HTERT RPE-1 (cell line): ENCODE data around the gene DUSP10.

ENCODE experiments used
- in situ Hi-C: fragments of 300-500 bp; cut with MboI; formaldehyde crosslinking; loops from 4 replicates; pipeline ENCODE4 v1.14.3; 2020; ENCODE audit warnings: low sequenced_read_pairs

The DUSP10 gene

DNA sequence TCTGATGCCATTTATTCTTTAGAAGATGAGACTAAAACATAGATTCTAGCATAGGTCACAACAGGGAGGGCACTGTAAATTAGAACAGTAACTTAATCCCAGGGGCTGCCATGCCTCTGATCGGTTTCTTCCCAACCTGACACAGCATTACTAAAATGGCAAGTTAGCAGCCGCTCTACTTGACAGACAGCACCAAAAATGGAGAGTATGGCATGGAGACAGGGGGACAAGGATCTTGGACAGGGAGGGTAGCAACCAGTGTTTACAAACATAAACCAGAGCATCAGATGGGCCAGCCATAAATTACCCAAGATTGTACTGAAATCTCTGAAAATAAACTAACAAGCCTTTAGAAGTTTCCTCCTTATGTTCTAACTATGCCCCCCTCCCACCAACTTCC lies 5.9 kb downstream of the DUSP10 start:
- in situ Hi-C loops = no loop called here

DNA sequence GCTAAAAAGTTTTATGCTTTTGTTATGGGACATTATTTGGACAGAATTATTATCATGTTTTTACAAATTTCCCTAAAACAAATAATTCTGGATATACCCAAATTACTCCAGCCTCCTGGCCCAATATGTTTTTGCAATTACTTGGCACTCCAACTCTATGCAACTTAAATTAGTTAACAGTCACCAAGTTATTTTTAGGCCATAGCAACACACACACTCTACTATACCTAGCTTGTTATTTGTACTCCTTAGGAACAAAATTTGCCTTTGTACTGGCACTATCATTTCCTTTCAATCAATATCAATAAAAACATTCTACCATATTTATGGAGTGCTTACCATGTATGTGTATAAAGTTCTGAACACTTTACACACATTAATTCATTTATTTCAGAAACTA lies 7.7 kb downstream of the DUSP10 start:
- in situ Hi-C loops = no loop called here

DNA sequence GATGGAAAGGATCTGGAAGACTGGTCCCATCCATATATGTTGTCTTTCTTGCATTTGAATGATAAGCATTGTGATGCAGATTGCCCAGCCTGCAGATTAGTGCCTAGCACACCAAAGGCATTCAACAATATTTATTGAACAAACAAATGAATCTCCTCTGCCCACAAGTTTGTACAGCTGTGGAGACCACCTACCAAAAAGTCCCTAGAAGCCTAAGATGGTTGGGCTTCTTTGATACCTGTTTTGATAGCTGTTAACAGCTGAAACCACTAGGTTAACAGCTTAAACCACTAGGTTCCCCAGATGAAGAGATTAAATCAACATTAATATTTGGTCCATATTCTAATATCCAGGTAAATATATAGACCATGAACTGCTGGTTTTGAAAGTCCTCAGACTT lies 9.8 kb downstream of the DUSP10 start:
- in situ Hi-C loops = no loop called here

DNA sequence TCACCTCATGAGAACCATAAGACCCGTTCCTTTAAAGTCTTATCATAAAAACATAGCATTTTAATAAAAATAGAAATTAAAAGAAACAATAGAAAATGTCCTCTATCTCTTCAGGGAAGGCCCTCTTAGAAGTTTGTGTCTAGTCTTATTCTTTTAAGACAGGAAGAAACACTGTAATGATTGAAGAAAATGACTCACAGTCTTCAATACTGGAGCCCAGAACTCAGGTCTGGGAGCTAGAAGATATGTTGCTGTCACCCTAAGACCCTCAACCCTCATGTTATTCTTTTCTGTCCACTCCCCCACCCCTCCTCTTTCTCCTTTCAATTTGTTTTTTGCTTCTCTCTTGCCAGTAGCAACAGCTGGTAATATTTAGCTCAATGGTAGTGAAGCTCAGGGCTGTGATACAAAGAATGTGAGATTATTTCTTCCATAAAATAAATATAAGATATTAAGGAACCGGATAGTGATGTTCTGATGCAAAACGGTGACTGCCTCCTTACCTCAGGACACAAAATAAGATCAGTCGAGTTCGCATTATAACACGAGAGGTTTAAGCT lies 12.0 kb downstream of the DUSP10 start:
- in situ Hi-C loops = no loop called here

DNA sequence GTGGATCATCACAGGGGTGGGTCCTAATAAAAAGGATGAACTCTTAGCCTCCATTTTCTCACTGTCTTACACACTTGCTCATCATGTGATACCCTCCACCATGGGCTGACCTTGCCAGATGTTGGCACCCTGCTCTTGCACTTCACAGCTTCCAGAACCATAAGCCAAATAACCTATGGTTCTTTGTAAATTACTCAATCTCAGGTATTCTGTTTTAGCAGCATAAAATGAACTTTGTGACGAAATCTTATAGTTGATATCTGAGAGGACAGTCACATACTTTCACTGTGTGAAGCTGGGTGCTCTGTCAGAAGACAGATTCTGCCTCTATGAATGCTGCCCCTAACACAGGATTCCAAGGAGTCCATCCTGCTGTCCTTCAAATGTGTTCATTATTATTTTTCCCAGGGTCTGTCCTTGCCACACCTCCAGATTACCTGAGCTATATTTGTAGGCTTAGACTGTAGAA lies 13.8 kb downstream of the DUSP10 start:
- in situ Hi-C loops = no loop called here

DNA sequence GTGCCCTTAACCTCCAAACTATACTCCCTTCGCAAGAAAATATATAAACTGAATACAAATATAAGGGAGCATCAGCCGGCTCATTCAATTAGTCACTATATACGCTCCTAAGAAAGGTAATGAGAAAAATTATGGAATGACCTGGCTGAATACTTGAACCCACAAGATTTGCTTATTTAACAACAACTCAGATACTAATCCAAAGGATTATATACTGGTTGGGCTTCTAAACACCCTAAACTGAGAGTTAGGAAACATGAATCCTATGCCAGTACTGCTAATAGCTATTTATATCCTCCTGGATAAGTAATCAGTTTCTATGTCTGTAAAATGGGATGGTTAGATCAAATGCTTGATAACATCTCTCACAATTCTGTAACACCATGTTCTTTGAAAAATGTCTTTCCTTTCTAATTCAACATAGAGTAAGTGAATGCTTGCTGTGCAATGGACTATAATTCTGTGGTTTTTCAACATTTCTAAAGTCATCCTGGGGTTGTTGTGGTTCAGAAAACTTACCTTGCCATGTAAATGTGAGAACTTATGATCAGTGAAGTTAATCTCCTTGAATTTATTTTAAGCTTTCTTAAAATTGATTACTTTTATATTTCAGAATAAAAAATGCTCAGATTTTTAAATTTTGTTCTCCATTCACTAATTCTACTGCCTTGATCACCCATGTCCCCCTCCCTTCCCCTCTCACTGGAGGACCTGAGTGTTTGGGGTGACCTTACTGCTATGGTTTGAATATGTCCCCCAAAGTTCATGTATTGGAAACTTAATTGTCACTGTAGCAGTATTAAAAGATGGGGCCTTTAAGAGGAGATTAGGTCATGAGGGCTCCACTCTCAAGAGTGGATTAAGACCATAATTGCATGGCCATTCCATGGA lies 14.5 kb downstream of the DUSP10 start:
- in situ Hi-C loops = no loop called here

DNA sequence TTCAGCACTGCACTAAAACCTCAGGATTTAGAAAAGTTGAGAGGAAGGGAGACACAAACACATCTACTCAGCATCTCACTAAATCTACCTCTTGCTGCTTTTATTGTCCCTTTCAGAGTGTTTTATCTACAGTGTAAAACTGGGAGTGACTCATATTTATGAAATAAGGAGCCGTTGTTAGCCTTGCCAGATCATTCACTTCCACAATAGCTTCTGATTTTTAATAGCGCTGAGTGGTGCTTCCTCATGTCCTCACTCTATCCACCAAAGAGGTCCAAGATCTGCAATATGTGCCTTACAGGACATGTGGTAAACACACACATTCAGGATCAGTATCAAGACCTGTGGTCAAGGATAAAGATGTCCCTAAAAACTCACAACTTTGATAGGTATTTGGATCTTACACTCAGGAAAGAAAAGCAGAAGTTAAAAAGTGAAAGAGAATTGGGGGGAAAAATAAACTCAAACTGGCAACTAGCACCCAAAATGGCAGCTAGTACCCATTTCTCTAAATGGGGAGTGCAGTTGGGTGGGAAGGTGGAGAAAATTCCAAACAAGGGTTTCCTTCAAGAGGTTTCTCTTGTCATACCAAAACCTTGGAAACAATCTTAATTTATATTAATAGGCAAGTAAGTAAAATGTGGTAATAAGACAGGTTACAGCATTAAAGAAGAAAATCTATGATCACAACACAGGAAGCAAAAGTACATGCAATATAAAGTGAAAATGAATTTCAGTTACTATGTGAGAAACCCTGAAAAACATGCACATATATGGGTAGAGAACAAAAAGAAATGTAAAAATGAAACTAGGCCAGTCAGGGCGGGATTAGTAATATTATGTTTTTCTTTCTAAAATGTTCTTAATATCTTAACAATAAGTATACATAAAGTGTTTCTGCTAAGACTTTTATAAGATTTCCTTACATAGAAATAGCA lies 15.9 kb downstream of the DUSP10 start:
- in situ Hi-C loops = no loop called here

DNA sequence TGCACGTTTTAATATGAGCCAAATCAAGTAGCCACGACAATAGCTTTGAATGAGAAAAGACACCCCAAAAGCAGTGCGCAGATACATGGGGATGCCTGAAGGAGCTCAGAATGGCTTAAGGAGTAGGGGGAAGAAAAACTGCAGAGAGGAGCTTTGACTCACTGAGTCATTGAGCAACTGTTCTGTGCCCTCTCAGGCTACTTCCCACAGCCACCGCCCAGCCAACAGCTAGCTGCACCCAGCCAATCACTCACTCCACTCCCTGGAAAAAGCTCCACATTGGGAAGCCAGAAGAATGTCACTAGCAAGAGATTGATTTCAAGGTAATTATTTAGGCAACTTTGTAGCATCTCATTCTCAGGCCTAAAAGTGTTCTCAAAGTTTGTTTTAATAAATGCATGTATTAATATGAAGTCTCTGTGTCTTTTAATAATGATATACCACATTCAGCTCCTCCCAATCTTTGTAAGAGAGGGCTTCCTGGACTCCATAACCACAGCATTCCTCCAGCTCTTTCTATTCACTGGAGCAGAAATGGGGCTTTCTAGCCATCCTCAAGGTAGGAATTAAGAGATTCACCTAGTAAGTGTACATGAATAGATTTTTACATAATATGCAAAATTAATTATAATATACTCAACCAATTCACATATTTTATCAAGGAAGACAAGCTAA lies 16.8 kb downstream of the DUSP10 start:
- in situ Hi-C loops = no loop called here

DNA sequence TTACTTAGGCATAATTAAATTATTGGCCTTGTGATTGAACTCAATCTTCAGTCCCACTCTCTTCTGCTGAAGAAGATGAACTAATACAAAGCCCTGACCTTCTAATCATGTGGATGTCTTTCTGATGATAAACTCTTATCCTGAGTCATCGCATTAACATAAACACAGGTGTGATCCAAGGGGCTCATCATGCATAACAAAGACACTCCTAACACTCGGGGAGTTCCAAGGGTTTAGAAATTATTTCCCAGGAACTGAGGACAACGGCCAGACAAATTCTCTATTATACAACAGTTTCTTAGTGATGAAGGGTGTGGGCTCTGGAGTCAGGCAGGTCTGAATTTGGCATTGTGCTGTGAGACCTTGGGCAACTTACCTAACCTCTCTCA lies 18.0 kb downstream of the DUSP10 start:
- in situ Hi-C loops = no loop called here

DNA sequence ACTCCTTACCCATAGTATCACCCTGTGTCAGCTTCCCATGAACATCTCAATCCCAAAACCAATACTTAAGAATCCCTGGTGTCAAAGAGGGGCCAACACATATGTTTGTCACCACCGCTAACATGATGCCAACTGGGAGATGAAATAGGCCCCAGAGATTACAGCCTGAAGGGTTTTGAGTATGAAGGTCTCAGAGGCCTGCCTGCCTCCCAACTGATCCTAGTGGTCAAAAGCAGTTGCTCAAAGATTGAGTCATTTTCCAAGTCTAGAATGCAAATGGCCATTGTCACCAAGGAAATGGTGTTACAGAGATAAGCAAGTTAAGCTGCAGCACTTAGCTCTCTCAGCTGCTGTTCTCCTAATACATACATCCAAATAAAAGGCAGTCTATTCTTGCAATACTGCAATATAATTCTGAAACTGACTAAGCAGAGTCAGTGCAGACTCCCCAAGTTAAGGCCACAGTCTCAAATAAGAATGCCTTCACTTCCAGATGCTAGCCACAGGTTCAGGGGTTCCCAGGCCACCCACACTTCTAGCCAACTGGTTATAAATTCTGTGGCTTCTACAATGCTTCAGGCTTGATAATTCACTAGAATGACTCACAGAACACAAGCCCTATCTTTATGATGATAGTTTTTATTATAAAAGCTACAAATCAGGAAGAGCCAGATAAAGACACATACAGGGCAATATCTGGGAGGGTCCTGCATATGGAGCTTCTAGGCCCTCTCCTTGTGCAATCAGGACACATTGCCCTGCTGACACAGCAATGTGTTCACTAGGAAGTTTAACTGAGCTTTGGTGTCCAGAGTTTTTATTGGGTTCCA lies 18.7 kb downstream of the DUSP10 start:
- in situ Hi-C loops = no loop called here

DNA sequence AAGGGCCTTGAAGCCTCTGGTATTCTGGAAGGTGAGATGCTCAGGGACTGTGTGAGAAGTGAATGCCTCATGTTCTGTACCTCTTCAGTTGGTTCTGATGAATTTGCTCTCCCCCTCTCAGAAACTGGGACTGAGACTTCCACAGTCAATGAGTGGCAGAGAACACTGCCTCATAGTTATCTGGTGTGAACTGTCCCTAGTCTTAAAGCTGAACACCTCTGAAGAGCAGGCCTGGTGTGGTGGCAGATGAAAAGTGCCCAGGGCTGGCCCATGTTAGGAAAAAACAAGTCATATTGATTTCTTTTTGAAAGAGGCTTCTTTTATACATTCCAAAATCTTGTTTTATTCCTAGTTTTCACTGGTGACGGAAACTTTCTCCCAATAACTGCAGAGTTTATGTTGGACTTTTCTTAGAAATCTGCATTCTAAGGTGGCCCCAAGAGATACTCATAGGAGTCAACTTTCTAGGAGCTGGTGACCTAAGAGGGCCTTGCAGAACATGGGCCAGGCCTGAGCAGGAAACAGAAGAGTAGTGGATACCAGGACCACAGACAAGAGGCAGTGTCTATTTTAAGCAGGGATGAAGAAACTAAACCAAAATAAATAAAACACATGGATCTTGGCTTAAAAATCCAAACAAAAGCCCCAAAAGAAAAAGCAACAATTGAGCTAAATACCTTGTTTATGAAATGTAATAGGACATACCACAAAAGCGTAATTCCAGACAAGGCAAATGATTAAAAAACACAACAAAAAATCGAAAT lies 19.5 kb downstream of the DUSP10 start:
- in situ Hi-C loops = no loop called here

DNA sequence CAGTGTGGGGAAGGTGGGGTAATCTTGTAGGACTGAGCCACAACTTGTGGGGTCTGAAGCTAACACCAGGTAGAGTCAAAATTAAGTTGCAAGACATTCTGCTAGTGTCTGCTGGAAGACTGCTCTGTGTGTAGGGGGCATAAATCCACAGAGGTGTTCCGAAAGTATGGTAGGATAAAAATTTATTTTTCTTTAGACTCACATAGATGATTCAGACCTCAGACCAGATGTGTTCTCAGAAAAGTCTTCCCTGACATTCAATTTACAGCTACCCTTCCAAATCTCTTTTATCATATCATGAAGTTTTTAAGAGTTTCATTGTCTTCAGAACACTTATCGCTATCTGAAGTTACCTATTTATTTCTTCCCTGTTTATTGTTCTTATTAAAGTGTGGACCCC lies 21.3 kb downstream of the DUSP10 start:
- in situ Hi-C loops = no loop called here

DNA sequence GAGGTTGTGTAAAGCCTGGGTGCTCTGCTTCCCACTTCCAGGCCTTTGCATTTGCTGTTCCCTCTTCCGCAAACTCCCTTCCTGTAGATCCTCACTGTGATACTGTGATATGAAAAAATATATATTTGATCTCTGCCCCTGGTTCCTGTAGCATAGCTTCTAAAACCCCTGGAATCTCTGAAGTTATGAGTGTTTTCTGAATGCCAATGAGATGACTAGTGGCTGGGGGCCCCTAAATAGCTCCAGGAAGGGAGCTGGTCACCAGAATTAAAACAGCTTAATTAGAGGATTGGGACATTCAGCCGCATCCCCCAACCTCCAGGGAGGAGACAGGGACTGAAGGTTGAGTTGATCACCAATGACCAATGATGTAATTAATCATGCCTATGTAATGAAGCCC lies 21.9 kb downstream of the DUSP10 start:
- in situ Hi-C loops = no loop called here

DNA sequence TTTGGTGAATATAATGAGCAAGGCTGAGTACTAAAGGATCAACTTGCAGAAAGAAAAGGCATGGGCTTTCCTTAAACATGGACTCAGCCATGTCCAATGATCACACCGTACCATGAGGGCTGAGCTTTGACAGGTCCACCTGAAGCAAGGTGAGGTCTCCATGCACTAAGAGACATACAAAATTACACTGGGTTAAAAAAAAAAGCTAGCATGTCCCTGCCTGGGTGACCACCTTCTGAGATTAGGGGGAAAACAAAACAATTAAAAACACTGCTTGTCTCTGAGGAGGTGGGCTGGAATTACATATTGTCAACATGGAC lies 22.7 kb downstream of the DUSP10 start:
- in situ Hi-C loops = no loop called here

DNA sequence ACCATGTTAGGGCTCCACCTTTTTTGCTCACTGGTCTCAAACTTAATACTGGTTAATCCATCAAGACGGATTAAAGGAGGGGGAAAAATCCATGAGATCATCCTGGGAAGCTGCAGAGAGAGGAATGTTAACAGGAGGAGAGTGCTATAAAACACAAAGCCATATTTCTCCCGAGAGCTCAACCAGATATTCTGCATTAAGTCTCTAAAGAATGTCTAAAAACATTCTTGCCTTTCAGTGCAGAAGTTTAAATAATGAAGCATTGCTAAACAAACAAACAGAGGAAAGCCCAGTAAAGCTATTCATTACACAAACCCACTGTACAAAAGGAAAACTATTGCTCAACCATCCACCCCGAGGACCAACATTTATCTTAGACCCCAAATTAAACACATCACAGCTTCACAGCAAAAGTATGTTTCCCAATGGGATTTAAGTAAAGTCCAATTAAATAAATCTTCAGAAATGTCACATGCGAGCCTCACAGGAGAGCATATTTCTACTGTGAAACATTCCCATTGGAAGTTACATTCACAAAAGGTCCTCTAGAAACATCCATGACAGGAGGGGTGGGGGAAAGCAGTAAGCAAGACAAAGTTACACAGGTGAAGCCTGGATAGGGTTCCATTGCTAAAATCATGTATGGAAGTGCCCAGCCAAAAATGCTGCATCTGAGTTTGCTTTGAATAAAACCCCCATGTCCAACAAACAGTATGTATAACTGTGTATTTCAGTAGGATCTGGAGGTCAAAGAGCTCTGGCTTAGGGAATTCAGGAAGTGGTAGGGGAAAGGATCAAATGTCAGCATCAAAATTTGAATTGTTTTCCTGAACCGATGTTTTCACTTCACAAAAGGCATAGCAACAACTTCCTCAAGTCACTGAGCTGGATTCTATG lies 23.3 kb downstream of the DUSP10 start:
- in situ Hi-C loops = no loop called here

DNA sequence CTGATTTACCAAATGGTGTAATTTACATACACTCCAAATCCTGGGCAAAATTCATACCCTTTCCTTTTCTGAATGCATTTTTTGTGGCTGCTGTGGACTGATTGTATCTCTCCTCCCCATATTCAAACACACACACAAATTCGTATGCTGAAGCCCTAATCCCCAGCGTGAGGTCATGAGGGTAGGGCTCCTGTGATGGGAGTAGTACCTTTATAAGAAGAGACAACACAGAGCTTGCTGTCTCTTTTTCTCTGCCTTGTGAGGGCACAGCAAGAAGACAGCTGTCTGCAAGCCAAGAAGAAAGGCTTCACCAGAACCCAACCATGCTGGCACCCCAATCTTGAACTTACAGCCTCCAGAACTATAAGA lies 24.4 kb downstream of the DUSP10 start:
- in situ Hi-C loops = no loop called here

DNA sequence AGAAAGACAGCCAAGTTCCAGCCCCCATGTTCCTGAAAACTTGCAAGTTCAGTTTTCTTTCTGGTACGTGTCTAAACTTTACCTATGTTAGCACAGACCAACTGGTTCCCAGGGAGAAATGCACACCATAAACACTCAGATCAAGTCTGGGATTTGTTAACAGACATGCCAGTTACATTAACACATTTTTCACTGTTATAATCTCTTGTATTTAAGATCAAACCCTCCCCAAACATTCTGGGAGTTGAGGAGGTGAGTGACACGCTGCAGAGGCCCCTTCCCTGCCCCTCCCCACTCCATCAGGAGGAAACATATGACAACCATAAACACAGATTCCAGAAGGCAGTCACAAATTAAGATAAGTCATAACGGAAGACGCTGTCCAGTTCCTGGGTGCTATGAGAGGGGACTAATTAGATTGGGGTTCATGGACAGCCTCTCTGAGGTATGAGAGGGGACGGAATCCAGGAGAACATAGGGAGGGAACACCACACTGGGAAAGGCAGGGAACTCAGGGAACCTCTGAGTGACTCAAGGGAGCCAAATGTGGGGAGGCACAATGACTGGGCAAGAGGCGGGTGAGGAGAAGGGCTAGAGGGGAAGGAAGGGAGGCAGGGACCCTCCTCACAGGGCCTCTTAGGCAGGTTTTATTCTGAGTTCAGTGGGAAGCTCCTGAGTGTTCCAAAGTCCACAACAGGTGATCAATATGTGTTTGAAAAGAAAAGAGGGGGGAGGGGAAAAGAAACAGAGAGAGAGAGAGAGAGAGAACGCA lies 25.0 kb downstream of the DUSP10 start:
- in situ Hi-C loops = no loop called here
